NOMO-1 treated with dmso at 0.1 percent for 144 hours (cell line): ENCODE measurements around the gene AQP3.
A peak's percentile ranks its signal among the peaks of the same experiment; 100 is the strongest.
"Not testable (repeated sequence)": the region's sequence is repeated elsewhere in the genome, so short reads cannot be mapped to it uniquely, and the experiment has no call there.

Experiments
- DNase-seq: peaks from one replicate; lab custom pipeline; 2025; ENCODE audit not compliant: unreplicated experiment; lab: John Stamatoyannopoulos, UW

The AQP3 gene

GRCh38 chr9:33446946-33447798, at the start of gene AQP3:
AQP3 (minus strand) TSS chr9:33447593; CDS start chr9:33447530, 63 bp downstream.
- peak; percentile 36 for DNase-seq

GRCh38 chr9:33493819-33494218, 46.4 kb upstream of the AQP3 start:
- not testable (repeated sequence) for DNase-seq

GRCh38 chr9:33489066-33489465, 41.7 kb upstream of the AQP3 start:
- no peak for DNase-seq

- not testable (repeated sequence) for DNase-seq
Observed at GRCh38 chr9:33485312-33485711, 37.9 kb upstream of the AQP3 start.

GRCh38 chr9:33480976-33481375, 33.6 kb upstream of the AQP3 start:
- no peak for DNase-seq

- DNase-seq, result no peak
Observed at GRCh38 chr9:33480106-33480505, 32.7 kb upstream of the AQP3 start.

- DNase-seq, result no peak
Observed at GRCh38 chr9:33476503-33476902, 29.1 kb upstream of the AQP3 start.

- no peak for DNase-seq
Observed at GRCh38 chr9:33475357-33475756, 28.0 kb upstream of the AQP3 start.

- DNase-seq, result peak; percentile 100
Observed at GRCh38 chr9:33473643-33474352, 26.4 kb upstream of the AQP3 start, which contains the start of gene NOL6. NOL6 (minus strand) TSS chr9:33473924; CDS start chr9:33473842, 82 bp downstream.

- DNase-seq, result no peak
Observed at GRCh38 chr9:33472881-33473615, 25.7 kb upstream of the AQP3 start.

- DNase-seq, result no peak
Observed at GRCh38 chr9:33472171-33472880, 24.9 kb upstream of the AQP3 start.

GRCh38 chr9:33471361-33471760, 24.0 kb upstream of the AQP3 start:
- no peak for DNase-seq

GRCh38 chr9:33469891-33470290, 22.5 kb upstream of the AQP3 start:
- no peak for DNase-seq

- no peak for DNase-seq
Observed at GRCh38 chr9:33468797-33469621, 21.6 kb upstream of the AQP3 start.

GRCh38 chr9:33468215-33468730, 20.9 kb upstream of the AQP3 start:
- DNase-seq, result no peak

GRCh38 chr9:33467526-33467925, 20.1 kb upstream of the AQP3 start:
- no peak for DNase-seq

- no peak for DNase-seq
Observed at GRCh38 chr9:33466565-33467495, 19.4 kb upstream of the AQP3 start.
